WI38 (cell line): Measurements from ENCODE around the gene MAP3K8.

Source experiments
- H3K4me3 ChIP-seq: 2 replicates; pipeline ENCODE4 v1.5.1; 2011; ENCODE audit warnings: low read depth, mild to moderate bottlenecking, control low read depth, low read length
- CTCF ChIP-seq: IDR thresholded peaks from 2 replicates; pipeline ENCODE4 v1.5.1; 2012; ENCODE audit warnings: low read depth, mild to moderate bottlenecking, control low read depth, low read length

The MAP3K8 gene

GRCh38 chr10:30411263-30411662 lies 22.7 kb upstream of the MAP3K8 start:
- H3K4me3 ChIP-seq, result no peak overlapping the region

GRCh38 chr10:30412901-30413300 lies 21.1 kb upstream of the MAP3K8 start:
- H3K4me3 ChIP-seq, result no peak overlapping the region
- TF ChIP-seq CTCF, result no peak

More at GRCh38 chr10:30411263-30411662, 22.7 kb upstream of the MAP3K8 start:
- no peak for TF ChIP-seq CTCF

- no peak overlapping the region for H3K4me3 ChIP-seq
- peak; percentile 53 for TF ChIP-seq CTCF
These were observed 19.9 kb upstream of the MAP3K8 start for GRCh38 chr10:30413996-30414576.

- TF ChIP-seq CTCF, result no peak
- H3K4me3 ChIP-seq, result no peak overlapping the region
These were observed 18.4 kb upstream of the MAP3K8 start for GRCh38 chr10:30415593-30415992.

- no peak overlapping the region for H3K4me3 ChIP-seq
- TF ChIP-seq CTCF, result no peak
These were observed 16.7 kb upstream of the MAP3K8 start for GRCh38 chr10:30417301-30417700.

GRCh38 chr10:30420266-30420665 lies 13.7 kb upstream of the MAP3K8 start:
- TF ChIP-seq CTCF, result no peak
- H3K4me3 ChIP-seq, result no peak overlapping the region

GRCh38 chr10:30420766-30421165 lies 13.2 kb upstream of the MAP3K8 start:
- no peak for TF ChIP-seq CTCF
- H3K4me3 ChIP-seq, result no peak overlapping the region
